Keratinocyte (primary cell): ENCODE data around the gene ZNF593OS. TPM values are rescaled to one million over a fixed set of nuclear protein-coding genes. Genes with fewer than 3 reads are reported as not detected.

ENCODE experiments used
- DNase-seq: peaks from one replicate; pipeline ENCODE4 v3.0.0-alpha.2; 2011; ENCODE audit warnings: low read depth, missing footprints, low spot score
- FAIRE-seq: peaks from 2 replicates; lab custom pipeline; 2011; peaks lifted over from hg19 to GRCh38; lab: Jason Lieb, UNC
- H2AFZ ChIP-seq: 2 replicates; pipeline ENCODE4 v1.6.0; 2012; ENCODE audit warnings: low read length, control low read depth, inconsistent platforms; ENCODE audit not compliant: control insufficient read depth
- H3K27ac ChIP-seq: 2 replicates; pipeline ENCODE4 v1.5.1; 2011; ENCODE audit warnings: low read length; ENCODE audit not compliant: control insufficient read depth, insufficient read depth
- H3K27me3 ChIP-seq: 3 replicates; pipeline ENCODE4 v1.6.0; 2011; ENCODE audit warnings: low read length; ENCODE audit not compliant: control insufficient read depth, insufficient read depth; ENCODE audit errors: extremely low read depth
- H3K36me3 ChIP-seq, 2 experiments: 2 replicates in 1 of 2; 3 replicates in 1 of 2; pipeline ENCODE4 v1.5.1; 2011; ENCODE audit warnings: low read length in 2 of 2, mild to moderate bottlenecking in 1 of 2; ENCODE audit not compliant: control insufficient read depth in 2 of 2, insufficient read depth in 2 of 2; ENCODE audit errors: extremely low read depth in 1 of 2
- H3K4me1 ChIP-seq: 3 replicates; pipeline ENCODE4 v1.5.1; 2011; ENCODE audit warnings: low read length; ENCODE audit not compliant: control insufficient read depth, insufficient read depth; ENCODE audit errors: extremely low read depth
- H3K4me2 ChIP-seq: 3 replicates; pipeline ENCODE4 v1.6.0; 2011; ENCODE audit warnings: low read depth, low read length; ENCODE audit not compliant: control insufficient read depth, insufficient read depth; ENCODE audit errors: extremely low read depth
- H3K4me3 ChIP-seq, 3 experiments: fragments of 200-600 bp in 1 of 3; sonication (generic) in 1 of 3; 2 replicates in 2 of 3; 3 replicates in 1 of 3; pipeline ENCODE4 v1.5.1; 2011 to 2016; ENCODE audit warnings: low read length in 3 of 3, mild to moderate bottlenecking in 3 of 3, control low read depth in 2 of 3, inconsistent platforms in 1 of 3, low read depth in 1 of 3, mixed read lengths in 1 of 3, mixed run types in 1 of 3, moderate library complexity in 1 of 3; ENCODE audit not compliant: control insufficient read depth in 2 of 3, insufficient read depth in 2 of 3; ENCODE audit errors: extremely low read depth in 1 of 3
- H3K79me2 ChIP-seq: 2 replicates; pipeline ENCODE4 v1.6.0; 2012; ENCODE audit warnings: low read length; ENCODE audit not compliant: control insufficient read depth, insufficient read depth
- H3K9ac ChIP-seq: 3 replicates; pipeline ENCODE4 v1.6.0; 2011; ENCODE audit warnings: low read length; ENCODE audit not compliant: control insufficient read depth, insufficient read depth; ENCODE audit errors: extremely low read depth
- H3K9me1 ChIP-seq: 3 replicates; pipeline ENCODE4 v1.6.0; 2011; ENCODE audit warnings: low read length; ENCODE audit not compliant: control insufficient read depth, insufficient read depth; ENCODE audit errors: extremely low read depth
- H3K9me3 ChIP-seq: 2 replicates; pipeline ENCODE4 v1.5.1; 2012; ENCODE audit warnings: low read depth, low read length; ENCODE audit not compliant: control insufficient read depth
- H4K20me1 ChIP-seq: 3 replicates; pipeline ENCODE4 v1.6.0; 2011; ENCODE audit warnings: low read length; ENCODE audit not compliant: control insufficient read depth, insufficient read depth; ENCODE audit errors: extremely low read depth
- CTCF ChIP-seq, 3 experiments: IDR thresholded peaks in 1 of 3; conservative IDR thresholded peaks in 1 of 3; optimal IDR thresholded peaks in 1 of 3; 2 replicates in 2 of 3; 3 replicates in 1 of 3; pipeline versions ENCODE3 to v1.5.1; 2011; ENCODE audit warnings: low read length in 3 of 3, mild to moderate bottlenecking in 3 of 3, moderate library complexity in 2 of 3, control low read depth in 1 of 3, inconsistent platforms in 1 of 3; ENCODE audit not compliant: insufficient read depth in 2 of 3; ENCODE audit errors: extremely low read depth in 1 of 3
- EZH2 ChIP-seq: IDR thresholded peaks from one replicate; pipeline ENCODE4 v1.6.1; 2012; ENCODE audit warnings: inconsistent platforms, mild to moderate bottlenecking, low read length, moderate library complexity
- dilution Hi-C: fragments of 300-500 bp; cut with MboI; formaldehyde crosslinking; loops from one replicate; pipeline ENCODE4 v1.7.0; 2020; ENCODE audit warnings: low sequenced_read_pairs; ENCODE audit not compliant: extremely low pct_ligation_motif_present
- polyA plus RNA-seq, 5 experiments: library from polyadenylated mRNA; depleted of rRNA in 3 of 5; stranded (reverse) in 3 of 5; stranded (forward) in 1 of 5; unstranded in 1 of 5; fragments of >200 nt; gene quantifications; 1 replicate in 1 of 5; 2 replicates in 3 of 5; 3 replicates in 1 of 5; pipeline versions ENCODE4 v1.2.1 to v1.2.3, GENCODE V29; 2011 to 2012; ENCODE audit warnings: missing spikeins in 2 of 5, low read depth in 1 of 5, low replicate concordance in 1 of 5

Gene ZNF593OS
- polyA plus RNA-seq, 1 donor (not counting 4 experiments of a cell fraction or from before 2014, with no cell fraction given): not detected

- Histone ChIP-seq H4K20me1 (no peaks in the 10 kb centered on the region), H2AFZ (no peak overlapping the region), H3K9me1 (no peaks in the 10 kb centered on the region), H3K79me2 (no peaks in the 10 kb centered on the region), H3K4me3 (no peak overlapping the region), H3K27me3 (no peaks in the 10 kb centered on the region), H3K36me3 (peaks cover 34 to 50% of the 10 kb centered on the region in 2 experiments), H3K4me1 (peaks cover 15% of the 10 kb centered on the region), H3K9ac (no peak overlapping the region), H3K27ac (no peak overlapping the region), H3K9me3 (no peaks in the 10 kb centered on the region), H3K4me2 (no peak overlapping the region)
- DNase-seq (no peak), FAIRE-seq (no peak)
- TF ChIP-seq EZH2: no peak
- no peak for TF ChIP-seq CTCF (optimal IDR thresholded peaks at IDR 0.05 in 1 of 3, IDR thresholded peaks at IDR 0.05 in 1 of 3, conservative IDR thresholded peaks at IDR 0.05 in 1 of 3; ENCODE audit: extremely low read depth in 1 of 3, insufficient read depth in 2 of 3, low read length in 3 of 3)
- dilution Hi-C loops: no loop called here
Observed at GRCh38 chr1:26184086-26184485, 12.5 kb upstream of the ZNF593OS start.

- H3K9ac ChIP-seq: peak overlapping the region; percentile 11
- DNase-seq: no peak
- no peak for TF ChIP-seq CTCF (optimal IDR thresholded peaks at IDR 0.05 in 1 of 3, IDR thresholded peaks at IDR 0.05 in 1 of 3, conservative IDR thresholded peaks at IDR 0.05 in 1 of 3; ENCODE audit: extremely low read depth in 1 of 3, insufficient read depth in 2 of 3, low read length in 3 of 3)
- no peak overlapping the region for H3K4me3 ChIP-seq
- no peak overlapping the region for H3K27ac ChIP-seq
- no peaks in the 10 kb centered on the region for H4K20me1 ChIP-seq
- FAIRE-seq: no peak
- H3K4me2 ChIP-seq: no peak overlapping the region
- H3K79me2 ChIP-seq: peaks cover 9% of the 10 kb centered on the region
- no peaks in the 10 kb centered on the region for H3K9me1 ChIP-seq
- dilution Hi-C loops: no loop called here
- H3K4me1 ChIP-seq: peaks cover 25% of the 10 kb centered on the region
- H3K36me3 ChIP-seq: peaks cover 22 to 40% of the 10 kb centered on the region in 2 experiments
- no peaks in the 10 kb centered on the region for H3K9me3 ChIP-seq
- H3K27me3 ChIP-seq: no peaks in the 10 kb centered on the region
- H2AFZ ChIP-seq: no peak overlapping the region
Observed at GRCh38 chr1:26182383-26182696, 10.7 kb upstream of the ZNF593OS start.
